Measurements from ENCODE around the gene SMLR1.

The SMLR1 gene

DNA sequence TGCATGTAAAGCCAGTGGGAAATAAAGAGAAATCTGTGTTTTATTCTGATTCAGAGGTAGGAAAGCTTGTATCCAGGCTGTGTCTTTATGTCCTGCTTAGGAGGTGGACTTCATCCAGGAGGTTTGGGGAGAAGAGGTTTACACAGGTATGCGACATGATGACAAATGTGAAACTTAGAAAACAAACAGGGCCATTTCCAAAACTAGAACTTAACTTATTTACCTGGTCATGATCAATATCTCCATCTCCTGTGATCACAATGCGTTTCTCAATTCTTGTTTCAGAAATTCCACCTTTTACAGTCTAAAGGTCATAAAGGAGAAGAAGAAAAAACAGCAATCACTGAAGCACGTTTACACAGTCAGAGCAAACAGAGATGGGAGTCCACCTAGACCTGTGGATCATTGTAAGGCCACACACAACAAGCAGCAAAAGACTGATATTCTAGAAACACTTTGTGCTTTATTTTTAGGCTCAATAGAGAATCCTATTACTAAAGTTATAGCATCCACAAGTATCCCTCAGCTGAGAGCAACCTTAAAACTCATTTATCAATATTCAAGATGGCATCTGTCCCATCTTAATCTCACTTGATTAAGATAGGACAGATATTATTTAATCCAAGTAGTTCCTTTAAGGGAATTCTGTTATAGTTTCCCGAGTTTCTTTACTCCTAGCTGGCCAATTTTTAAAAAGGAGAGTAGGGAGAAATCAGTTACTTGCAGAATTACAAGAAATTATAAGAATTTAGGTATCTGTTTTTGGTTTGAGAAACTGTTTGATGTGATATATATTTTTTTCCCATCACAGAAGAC lies 36.4 kb downstream of the SMLR1 start:
- H3K4me3 ChIP-seq (ENCODE audit: low read length) = no peak overlapping the region
- no peak for DNase-seq (ENCODE audit: low read depth)
- TF ChIP-seq, protein P1, sequence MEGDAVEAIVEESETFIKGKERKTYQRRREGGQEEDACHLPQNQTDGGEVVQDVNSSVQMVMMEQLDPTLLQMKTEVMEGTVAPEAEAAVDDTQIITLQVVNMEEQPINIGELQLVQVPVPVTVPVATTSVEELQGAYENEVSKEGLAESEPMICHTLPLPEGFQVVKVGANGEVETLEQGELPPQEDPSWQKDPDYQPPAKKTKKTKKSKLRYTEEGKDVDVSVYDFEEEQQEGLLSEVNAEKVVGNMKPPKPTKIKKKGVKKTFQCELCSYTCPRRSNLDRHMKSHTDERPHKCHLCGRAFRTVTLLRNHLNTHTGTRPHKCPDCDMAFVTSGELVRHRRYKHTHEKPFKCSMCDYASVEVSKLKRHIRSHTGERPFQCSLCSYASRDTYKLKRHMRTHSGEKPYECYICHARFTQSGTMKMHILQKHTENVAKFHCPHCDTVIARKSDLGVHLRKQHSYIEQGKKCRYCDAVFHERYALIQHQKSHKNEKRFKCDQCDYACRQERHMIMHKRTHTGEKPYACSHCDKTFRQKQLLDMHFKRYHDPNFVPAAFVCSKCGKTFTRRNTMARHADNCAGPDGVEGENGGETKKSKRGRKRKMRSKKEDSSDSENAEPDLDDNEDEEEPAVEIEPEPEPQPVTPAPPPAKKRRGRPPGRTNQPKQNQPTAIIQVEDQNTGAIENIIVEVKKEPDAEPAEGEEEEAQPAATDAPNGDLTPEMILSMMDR (conservative IDR thresholded peaks at IDR 0.05; ENCODE audit: low read length) = no peak

DNA sequence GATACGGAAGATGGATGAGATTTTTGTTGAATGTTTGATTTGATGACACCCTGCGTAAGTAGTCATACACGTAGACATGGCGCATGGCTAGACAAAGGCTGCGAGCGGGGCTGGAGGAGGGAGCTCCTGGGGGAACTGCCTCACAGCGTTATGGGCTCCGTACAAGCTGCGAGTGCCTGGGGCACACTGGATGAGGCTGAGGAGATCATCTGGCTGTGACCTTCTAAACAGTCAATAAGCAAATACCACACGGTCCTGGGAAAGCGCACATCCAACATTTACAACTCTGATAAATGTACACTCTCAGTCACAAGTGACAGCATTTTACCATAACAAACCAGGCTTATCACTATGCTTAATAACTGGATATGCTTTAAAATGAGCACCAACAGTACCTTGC lies 37.1 kb downstream of the SMLR1 start:
- TF ChIP-seq, protein P1 (conservative IDR thresholded peaks at IDR 0.05; ENCODE audit: low read length) = no peak
- H3K4me3 ChIP-seq (ENCODE audit: low read length) = no peak overlapping the region
- DNase-seq (ENCODE audit: low read depth) = no peak

DNA sequence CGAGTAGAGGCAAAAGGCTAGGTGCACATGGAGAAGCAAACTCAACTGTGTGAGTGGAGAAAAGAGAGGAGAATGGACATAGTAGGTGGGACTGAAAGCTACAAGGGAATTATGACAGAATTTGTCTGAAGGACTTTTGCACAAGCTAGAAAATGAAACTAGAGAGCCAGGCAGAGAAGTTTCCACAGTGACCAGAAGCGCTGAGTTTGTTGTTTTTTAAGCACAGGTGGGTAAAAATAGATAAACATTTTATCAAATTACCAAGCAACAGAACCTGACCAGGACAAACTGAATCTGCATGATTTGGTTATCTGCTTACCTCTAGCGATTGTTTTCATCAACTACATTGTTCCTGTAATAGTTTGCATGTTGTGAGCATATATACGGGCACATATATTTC lies 38.6 kb downstream of the SMLR1 start:
- H3K4me3 ChIP-seq (ENCODE audit: low read length) = no peak overlapping the region
- DNase-seq (ENCODE audit: low read depth) = no peak
- TF ChIP-seq, protein P1 (conservative IDR thresholded peaks at IDR 0.05; ENCODE audit: low read length) = no peak

DNA sequence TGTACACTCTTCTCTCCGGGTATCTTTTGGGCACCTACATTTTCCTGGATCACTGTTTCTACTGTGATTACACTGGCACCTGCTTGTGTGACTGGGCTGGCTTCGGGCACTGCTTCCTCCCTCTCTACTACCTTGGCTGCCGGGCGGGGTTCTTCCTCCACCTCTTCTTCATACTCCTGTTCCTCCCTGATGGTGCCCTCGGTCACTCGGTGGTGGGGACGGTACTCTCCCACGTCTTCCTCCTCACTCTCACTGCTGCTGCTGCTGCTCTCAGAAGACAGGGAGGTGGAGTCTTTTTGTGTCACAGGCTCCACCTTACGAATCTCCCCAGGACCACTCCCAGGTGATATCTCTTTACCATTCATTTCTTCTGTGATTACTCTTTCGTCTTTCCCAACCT lies 42.5 kb downstream of the SMLR1 start:
- no peak for DNase-seq (ENCODE audit: low read depth)
- TF ChIP-seq, protein P1 (conservative IDR thresholded peaks at IDR 0.05; ENCODE audit: low read length) = no peak
- H3K4me3 ChIP-seq (ENCODE audit: low read length) = no peak overlapping the region

DNA sequence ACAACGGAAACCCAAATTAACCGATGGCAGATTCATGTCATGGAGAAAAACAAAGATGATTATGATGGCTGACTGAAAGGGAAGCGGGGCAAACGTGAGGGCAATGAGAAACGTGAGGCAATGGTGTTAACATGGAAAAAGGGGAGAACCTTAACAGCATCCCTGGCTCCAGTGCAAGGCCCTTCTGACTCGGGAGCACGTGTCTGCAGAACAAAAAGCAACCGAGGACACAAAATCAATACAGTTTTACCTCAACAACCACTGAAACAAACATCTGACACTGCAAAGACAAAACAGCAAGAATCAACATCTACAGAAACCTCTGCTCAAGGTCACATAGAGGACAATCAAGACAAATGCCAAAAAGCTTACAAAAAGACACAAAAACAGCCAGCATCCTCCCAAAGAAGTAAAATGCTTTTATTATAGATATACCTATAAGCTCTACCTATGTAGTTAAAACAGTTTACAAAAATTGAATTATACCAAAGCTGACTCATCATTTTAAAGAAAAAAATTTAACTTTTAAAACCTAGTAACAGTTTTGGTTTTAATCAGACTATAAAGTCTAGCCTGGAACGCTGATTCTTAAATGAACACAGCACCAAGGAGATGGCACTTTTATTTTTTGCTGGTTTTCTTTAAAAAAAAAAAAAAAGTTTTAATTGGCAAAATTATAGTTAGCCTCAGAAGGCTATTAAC lies 43.1 kb downstream of the SMLR1 start:
- H3K4me3 ChIP-seq (ENCODE audit: low read length) = no peak overlapping the region
- DNase-seq (ENCODE audit: low read depth) = no peak
- TF ChIP-seq, protein P1 (conservative IDR thresholded peaks at IDR 0.05; ENCODE audit: low read length) = no peak

DNA sequence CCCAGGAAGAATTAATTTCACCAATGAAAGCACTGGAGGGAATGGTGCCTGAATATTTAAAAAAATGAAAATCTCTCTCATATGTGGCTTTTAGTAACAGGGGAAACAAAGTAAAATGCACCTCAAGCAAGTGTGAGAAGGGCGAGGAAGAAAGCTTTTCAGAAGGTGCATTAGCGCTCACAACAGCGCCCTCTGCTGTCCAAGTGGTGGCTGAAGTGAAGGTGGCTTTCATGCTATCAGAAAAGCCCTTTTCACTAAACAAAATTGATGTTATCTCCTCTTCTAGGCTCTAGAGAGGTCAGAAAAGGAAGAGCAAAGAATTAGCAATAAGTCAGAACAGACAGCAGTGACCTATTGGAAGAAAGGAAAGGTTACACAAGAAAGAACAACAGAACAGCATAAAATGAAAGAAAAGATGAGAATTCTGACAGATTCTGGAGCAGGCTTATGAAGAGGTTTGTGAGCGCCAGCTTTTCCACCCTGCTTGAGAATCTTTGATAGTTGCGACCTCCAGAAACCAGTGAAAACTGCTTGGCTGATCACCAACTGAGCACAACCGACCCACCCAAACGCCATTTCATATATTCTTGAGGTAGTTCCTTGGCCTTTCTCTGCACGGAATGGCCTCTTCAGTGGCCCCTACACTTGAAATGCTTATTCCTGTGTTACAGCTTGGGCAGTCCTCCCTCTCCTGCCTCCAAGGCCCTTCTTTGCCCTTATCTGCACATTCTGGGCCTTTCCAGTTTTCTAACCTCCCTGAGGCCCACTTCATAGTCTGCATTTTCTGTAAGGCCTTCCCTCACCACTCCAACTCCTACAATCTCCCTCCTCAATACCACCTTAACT lies 45.3 kb downstream of the SMLR1 start:
- DNase-seq (ENCODE audit: low read depth) = peak; percentile 47
- TF ChIP-seq, protein P1 (conservative IDR thresholded peaks at IDR 0.05; ENCODE audit: low read length) = peak; percentile 97
- no peak overlapping the region for H3K4me3 ChIP-seq (ENCODE audit: low read length)
